HG03442 (cell line): ENCODE results near the gene PSMC3IP.
"Not testable (repeated sequence)": the region's sequence is repeated elsewhere in the genome, so short reads cannot be mapped to it uniquely, and the experiment has no call there.

Source experiments
- ATAC-seq: cut with Tn5 transposase; IDR thresholded peaks from one replicate; pipeline ENCODE4 v1.9.1; 2021; ENCODE audit warnings: mild to moderate bottlenecking, moderate library complexity; ENCODE audit not compliant: unreplicated experiment

Gene PSMC3IP

GRCh38 chr17:42577532-42578281 is at the start of gene PSMC3IP:
PSMC3IP (minus strand) TSS chr17:42577729; CDS start chr17:42577686, 43 bp downstream.
- peak; percentile 76 for ATAC-seq

GRCh38 chr17:42623732-42624596 is 46.4 kb upstream of the PSMC3IP start:
- ATAC-seq = no peak

GRCh38 chr17:42623271-42623670 is 45.7 kb upstream of the PSMC3IP start:
- ATAC-seq = no peak

GRCh38 chr17:42621987-42622386 is 44.5 kb upstream of the PSMC3IP start:
- not testable (repeated sequence) for ATAC-seq

GRCh38 chr17:42618442-42619150 is 41.1 kb upstream of the PSMC3IP start:
- peak; percentile 69 for ATAC-seq

GRCh38 chr17:42617956-42618431 is 40.5 kb upstream of the PSMC3IP start:
- peak; percentile 11 for ATAC-seq

- ATAC-seq = no peak
These were observed 36.3 kb upstream of the PSMC3IP start for GRCh38 chr17:42613699-42614295.

- no peak for ATAC-seq
These were observed 34.5 kb upstream of the PSMC3IP start for GRCh38 chr17:42612013-42612412.

- ATAC-seq = not testable (repeated sequence)
These were observed 32.6 kb upstream of the PSMC3IP start for GRCh38 chr17:42609814-42610801.

- peak; percentile 88 for ATAC-seq
These were observed 31.8 kb upstream of the PSMC3IP start, which contains the start of the genes RETREG3 and TUBG1 for GRCh38 chr17:42609182-42609813. RETREG3 (minus strand) TSS chr17:42609374; CDS start chr17:42609324, 50 bp downstream. TUBG1 (plus strand) TSS chr17:42609683; CDS start chr17:42609738, 55 bp downstream.

GRCh38 chr17:42608305-42609181 is 31.0 kb upstream of the PSMC3IP start:
- ATAC-seq = peak; percentile 1

- ATAC-seq = no peak
These were observed 30.2 kb upstream of the PSMC3IP start for GRCh38 chr17:42607769-42608168.

- no peak for ATAC-seq
These were observed 25.8 kb upstream of the PSMC3IP start for GRCh38 chr17:42603318-42603717.

GRCh38 chr17:42598905-42599304 is 21.4 kb upstream of the PSMC3IP start:
- no peak for ATAC-seq

- no peak for ATAC-seq
These were observed 18.9 kb upstream of the PSMC3IP start for GRCh38 chr17:42596386-42596785.

- ATAC-seq = no peak
These were observed 13.9 kb upstream of the PSMC3IP start for GRCh38 chr17:42591411-42591810.

GRCh38 chr17:42590886-42591285 is 13.4 kb upstream of the PSMC3IP start:
- no peak for ATAC-seq
